Panc1 (cell line): ENCODE measurements around the gene SMYD2.
A peak's percentile ranks its signal among the peaks of the same experiment; 100 is the strongest.

Experiments
- CTCF ChIP-seq: fragments of 450-650 bp; IDR thresholded peaks from 2 replicates; pipeline ENCODE4 v1.5.1; 2017; ENCODE audit warnings: mild to moderate bottlenecking
- POLR2AphosphoS5 ChIP-seq: IDR thresholded peaks from 2 replicates; pipeline ENCODE4 v1.6.1; 2012; ENCODE audit warnings: mild to moderate bottlenecking, low read depth, low read length, moderate library complexity
- SIN3A ChIP-seq: IDR thresholded peaks from 2 replicates; pipeline ENCODE4 v1.6.1; 2012; ENCODE audit warnings: low read depth, mild to moderate bottlenecking, low read length, moderate library complexity, borderline replicate concordance; ENCODE audit not compliant: insufficient read depth
- TCF7L2 ChIP-seq: IDR thresholded peaks from 2 replicates; pipeline ENCODE4 v1.6.1; 2011; ENCODE audit warnings: mild to moderate bottlenecking, low read depth, low read length, inconsistent platforms

GRCh38 chr1:214328770-214329469 is 48.0 kb downstream of the SMYD2 start:
- TF ChIP-seq CTCF: peak; percentile 95
- no peak for TF ChIP-seq TCF7L2
- no peak for TF ChIP-seq SIN3A
- no peak for TF ChIP-seq POLR2AphosphoS5
